Measurements from ENCODE around the gene FKBP1B.

GRCh38 chr2:24073816-24074215 is 24.3 kb downstream of the FKBP1B start:
- TF ChIP-seq POLR2A (IDR thresholded peaks at IDR 0.05) = no peak
- no peak for TF ChIP-seq CTCF (IDR thresholded peaks at IDR 0.05 in 8 of 11, conservative IDR thresholded peaks at IDR 0.05 in 3 of 11)

Measured in spleen (tissue), 7 donors.